ENCODE data around the gene COL23A1. TPM values are rescaled to one million over a fixed set of nuclear protein-coding genes. Genes with fewer than 3 reads are reported as not detected.

COL23A1 gene
- total and polyA plus RNA-seq, 2 donors (not counting 1 experiment from before 2014, with no cell fraction given) = 0.20 TPM; not detected in 1

DNA sequence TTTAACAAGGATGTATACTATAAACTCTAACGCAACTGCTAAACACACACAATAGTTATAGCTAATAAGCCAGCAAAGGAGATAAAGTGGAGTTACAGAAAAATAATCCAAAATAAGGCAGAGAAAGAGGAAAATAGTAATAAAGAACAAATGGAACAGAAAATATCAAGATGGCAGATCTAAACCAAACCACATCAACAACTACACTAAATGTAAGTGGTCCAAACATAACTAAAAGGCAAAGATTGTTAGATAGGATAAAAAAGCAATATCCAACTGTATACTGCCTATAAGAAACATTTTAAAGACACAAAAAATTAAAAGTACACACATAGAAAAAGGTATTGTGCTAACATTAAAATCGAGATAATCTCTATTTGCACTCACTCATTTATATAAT lies 5.6 kb upstream of the COL23A1 start:
- no peaks in the 10 kb centered on the region for H3K79me2 ChIP-seq (ENCODE audit: control insufficient read depth, insufficient read depth, low read length)
- no peak overlapping the region for H3K27ac ChIP-seq (ENCODE audit: low read length in 2 of 2)
- Mint-ChIP-seq H3K9me3 (ENCODE audit: insufficient read depth) (peaks cover 17% of the 10 kb centered on the region), H3K27me3 (peaks cover 12% of the 10 kb centered on the region), H3K4me1 (peaks cover 6% of the 10 kb centered on the region), H3K4me3 (no peak overlapping the region), H3K27ac (no peak overlapping the region)
- TF ChIP-seq, protein P1, sequence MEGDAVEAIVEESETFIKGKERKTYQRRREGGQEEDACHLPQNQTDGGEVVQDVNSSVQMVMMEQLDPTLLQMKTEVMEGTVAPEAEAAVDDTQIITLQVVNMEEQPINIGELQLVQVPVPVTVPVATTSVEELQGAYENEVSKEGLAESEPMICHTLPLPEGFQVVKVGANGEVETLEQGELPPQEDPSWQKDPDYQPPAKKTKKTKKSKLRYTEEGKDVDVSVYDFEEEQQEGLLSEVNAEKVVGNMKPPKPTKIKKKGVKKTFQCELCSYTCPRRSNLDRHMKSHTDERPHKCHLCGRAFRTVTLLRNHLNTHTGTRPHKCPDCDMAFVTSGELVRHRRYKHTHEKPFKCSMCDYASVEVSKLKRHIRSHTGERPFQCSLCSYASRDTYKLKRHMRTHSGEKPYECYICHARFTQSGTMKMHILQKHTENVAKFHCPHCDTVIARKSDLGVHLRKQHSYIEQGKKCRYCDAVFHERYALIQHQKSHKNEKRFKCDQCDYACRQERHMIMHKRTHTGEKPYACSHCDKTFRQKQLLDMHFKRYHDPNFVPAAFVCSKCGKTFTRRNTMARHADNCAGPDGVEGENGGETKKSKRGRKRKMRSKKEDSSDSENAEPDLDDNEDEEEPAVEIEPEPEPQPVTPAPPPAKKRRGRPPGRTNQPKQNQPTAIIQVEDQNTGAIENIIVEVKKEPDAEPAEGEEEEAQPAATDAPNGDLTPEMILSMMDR (IDR thresholded peaks at IDR 0.05) = no peak
- TF ChIP-seq EZH2 (IDR thresholded peaks at IDR 0.05; ENCODE audit: borderline replicate concordance, insufficient read depth, low read depth, low read length, poor library complexity, severe bottlenecking) = no peak
- intact Hi-C loops (cut with micrococcal nuclease) = no loop called here
- peaks cover 8 to 19% (median 9%) of the 10 kb centered on the region in 3 donors for H3K9me3 ChIP-seq (ENCODE audit: control extremely low read depth in 1 of 3, control insufficient read depth in 2 of 3, insufficient read depth in 1 of 3, low read length in 2 of 3)
- ATAC-seq (ENCODE audit: low read depth) (no peak), DNase-seq (no peak)
- no peak overlapping the region for H2AFZ ChIP-seq (ENCODE audit: insufficient read depth, low read depth, low read length, poor library complexity, severe bottlenecking)
- ChIA-PET POLR2A (no interaction called here), CTCF (interaction anchor here (0.5 kb wide), 1 partner anchor 16 kb away, joined by 3 read pairs; no protein-coding TSS in a partner anchor)
- H3K36me3 ChIP-seq (replicated peaks in 1 of 2; ENCODE audit: control extremely low read depth in 1 of 2, control insufficient read depth in 1 of 2, extremely low read depth in 1 of 2, insufficient read depth in 2 of 2, low read length in 1 of 2) = no peaks in the 10 kb centered on the region
- WGBS (ENCODE audit: insufficient coverage) = no CpG with 5 or more reads among the region's 2 CpGs
- H3K4me3 ChIP-seq (ENCODE audit: control extremely low read depth in 1 of 5, extremely low read depth in 1 of 5, insufficient read depth in 1 of 5, low read depth in 2 of 5, low read length in 4 of 5) = no peak overlapping the region
- peaks cover 3 to 4% of the 10 kb centered on the region in 2 donors for H3K4me1 ChIP-seq (ENCODE audit: control insufficient read depth in 2 of 2, insufficient read depth in 2 of 2, low read length in 2 of 2)
- no peak overlapping the region for H3K4me2 ChIP-seq (replicated peaks; ENCODE audit: low read depth, low read length, poor library complexity, severe bottlenecking)
- H4K20me1 ChIP-seq (ENCODE audit: control insufficient read depth, insufficient read depth, low read length, poor library complexity, severe bottlenecking) = no peaks in the 10 kb centered on the region
- H3K27me3 ChIP-seq (replicated peaks in 1 of 4; ENCODE audit: control extremely low read depth in 1 of 4, control insufficient read depth in 3 of 4, insufficient read depth in 4 of 4, low read length in 3 of 4) = peaks cover 0 to 15% (median 8%) of the 10 kb centered on the region in 4 experiments
- no peak overlapping the region for H3K9ac ChIP-seq (ENCODE audit: low read length)

DNA sequence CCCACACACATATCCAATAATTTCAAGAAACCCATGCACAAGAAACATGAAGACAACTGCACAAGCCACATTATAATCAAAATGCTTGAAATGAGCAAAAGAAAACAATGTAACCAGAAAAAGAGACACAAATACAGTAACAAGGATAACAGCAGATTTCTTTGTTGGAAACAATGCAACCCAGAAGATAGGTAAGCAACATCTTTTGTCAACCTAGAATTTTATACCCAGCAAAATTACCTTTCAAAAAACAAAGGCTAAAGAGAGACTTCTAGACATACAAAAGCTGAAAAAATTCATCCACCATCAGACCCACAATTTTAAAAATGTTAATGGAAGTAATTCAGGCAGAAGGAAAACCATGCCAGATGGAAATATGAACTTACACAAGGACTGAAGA lies 5.0 kb upstream of the COL23A1 start:
- Histone ChIP-seq H3K4me1 (ENCODE audit: control insufficient read depth in 2 of 2, insufficient read depth in 2 of 2, low read length in 2 of 2) (peaks cover 7 to 8% of the 10 kb centered on the region in 2 donors), H3K36me3 (replicated peaks in 1 of 2; ENCODE audit: control extremely low read depth in 1 of 2, control insufficient read depth in 1 of 2, extremely low read depth in 1 of 2, insufficient read depth in 2 of 2, low read length in 1 of 2) (no peaks in the 10 kb centered on the region), H3K27ac (ENCODE audit: low read length in 2 of 2) (no peak overlapping the region), H3K9ac (ENCODE audit: low read length) (no peak overlapping the region), H3K4me2 (replicated peaks; ENCODE audit: low read depth, low read length, poor library complexity, severe bottlenecking) (no peak overlapping the region), H3K4me3 (ENCODE audit: control extremely low read depth in 1 of 5, extremely low read depth in 1 of 5, insufficient read depth in 1 of 5, low read depth in 2 of 5, low read length in 4 of 5) (no peak overlapping the region), H3K79me2 (ENCODE audit: control insufficient read depth, insufficient read depth, low read length) (no peaks in the 10 kb centered on the region), H3K27me3 (replicated peaks in 1 of 4; ENCODE audit: control extremely low read depth in 1 of 4, control insufficient read depth in 3 of 4, insufficient read depth in 4 of 4, low read length in 3 of 4) (peaks cover 0 to 18% (median 8%) of the 10 kb centered on the region in 4 experiments), H2AFZ (ENCODE audit: insufficient read depth, low read depth, low read length, poor library complexity, severe bottlenecking) (no peak overlapping the region), H4K20me1 (ENCODE audit: control insufficient read depth, insufficient read depth, low read length, poor library complexity, severe bottlenecking) (no peaks in the 10 kb centered on the region), H3K9me3 (ENCODE audit: control extremely low read depth in 1 of 3, control insufficient read depth in 2 of 3, insufficient read depth in 1 of 3, low read length in 2 of 3) (peaks cover 8 to 19% (median 9%) of the 10 kb centered on the region in 3 donors)
- DNase-seq = no peak
- POLR2A ChIA-PET = no interaction called here
- no peak for TF ChIP-seq EZH2 (IDR thresholded peaks at IDR 0.05; ENCODE audit: borderline replicate concordance, insufficient read depth, low read depth, low read length, poor library complexity, severe bottlenecking)
- TF ChIP-seq, protein P1 (IDR thresholded peaks at IDR 0.05) = no peak
- Mint-ChIP-seq H3K27ac (no peak overlapping the region), H3K9me3 (ENCODE audit: insufficient read depth) (peaks cover 17% of the 10 kb centered on the region), H3K4me1 (peaks cover 9% of the 10 kb centered on the region), H3K4me3 (no peak overlapping the region), H3K27me3 (peaks cover 15% of the 10 kb centered on the region)
- intact Hi-C loops (cut with micrococcal nuclease) = no loop called here
- ATAC-seq (ENCODE audit: low read depth) = no peak
- CTCF ChIA-PET = no interaction called here

Data from B cell (primary cell).